Fibroblast of lung (primary cell): ENCODE results near the gene APEX1.

ENCODE experiments used
- CTCF ChIP-seq, 2 donors: IDR thresholded peaks in 1 of 2; conservative IDR thresholded peaks in 1 of 2; 1 replicate in 1 of 2; 2 replicates in 1 of 2; pipeline ENCODE4 v1.5.1; 2011 to 2012; ENCODE audit warnings: low read length in 2 of 2, control low read depth in 1 of 2, inconsistent platforms in 1 of 2, low read depth in 1 of 2, mild to moderate bottlenecking in 1 of 2
- EZH2 ChIP-seq: IDR thresholded peaks from 2 replicates; pipeline ENCODE4 v1.5.1; 2012; ENCODE audit warnings: low read length, control low read depth, mild to moderate bottlenecking; ENCODE audit errors: missing control alignments

GRCh38 chr14:20468764-20469241 lies 13.8 kb downstream of the APEX1 start:
- no peak for TF ChIP-seq CTCF (conservative IDR thresholded peaks at IDR 0.05 in 1 of 2, IDR thresholded peaks at IDR 0.05 in 1 of 2; ENCODE audit: low read depth in 1 of 2, low read length in 2 of 2)
- TF ChIP-seq EZH2: no peak
